ENCODE results near the gene ZNF782.
"Not testable (repeated sequence)": the region's sequence is repeated elsewhere in the genome, so short reads cannot be mapped to it uniquely, and the experiment has no call there.

Gene ZNF782

DNA sequence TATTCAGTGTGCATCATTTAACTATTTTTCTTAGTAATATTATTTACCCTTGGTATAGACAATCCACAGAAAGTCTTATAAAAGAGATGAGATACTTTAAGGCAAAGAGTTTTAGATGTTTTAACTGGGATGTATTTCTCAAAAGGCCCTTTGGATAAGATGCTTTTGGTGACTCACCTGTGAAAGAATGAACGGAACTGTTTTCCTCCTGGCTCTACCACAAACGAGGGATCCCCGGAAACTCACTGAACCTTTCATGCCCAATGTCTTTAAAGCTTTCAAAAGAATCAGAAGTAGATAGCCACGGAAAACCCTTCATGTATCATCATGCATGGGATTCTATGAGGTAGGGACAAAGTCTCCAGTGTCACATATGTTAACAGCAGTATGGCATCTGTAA is 1.6 kb downstream of the ZNF782 start:
- no peak for DNase-seq

DNA sequence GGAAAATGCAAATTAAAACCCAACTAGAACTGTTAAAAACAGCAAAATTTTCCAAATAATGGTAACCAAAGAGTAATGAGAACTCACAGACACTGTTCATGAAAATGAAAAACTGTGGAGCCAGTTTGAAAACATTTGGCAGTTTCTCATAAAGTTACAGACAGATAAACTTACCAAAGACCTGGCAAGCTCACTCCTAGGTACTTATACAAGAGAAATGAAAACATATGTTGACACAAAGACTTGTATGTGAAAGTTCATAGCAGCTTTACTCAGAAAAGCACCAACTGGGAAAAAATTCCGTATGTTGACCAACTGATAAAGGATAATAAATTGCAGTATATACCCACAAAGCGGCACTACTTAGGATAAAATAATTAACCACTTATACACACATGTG is 10.3 kb downstream of the ZNF782 start:
- no peak for DNase-seq

DNA sequence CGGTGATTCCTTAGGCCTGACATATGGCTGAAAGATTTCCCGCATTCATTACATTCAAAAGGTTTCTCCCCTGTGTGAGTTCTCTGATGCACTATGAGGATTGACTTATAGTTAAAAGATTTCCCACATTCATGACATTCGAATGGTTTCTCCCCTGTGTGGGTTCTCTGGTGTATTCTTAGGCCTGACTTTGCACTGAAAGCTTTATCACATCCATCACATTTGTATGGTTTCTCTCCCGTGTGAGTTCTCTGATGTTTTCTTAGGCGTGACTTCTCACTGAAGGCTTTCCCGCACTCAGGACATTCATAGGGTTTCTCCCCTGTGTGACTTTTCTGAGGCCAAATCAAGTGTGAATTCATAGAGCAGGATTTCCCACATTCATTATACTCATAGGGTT is 35.8 kb downstream of the ZNF782 start:
- peak in 1 of 5 experiments; percentile 1 for DNase-seq

DNA sequence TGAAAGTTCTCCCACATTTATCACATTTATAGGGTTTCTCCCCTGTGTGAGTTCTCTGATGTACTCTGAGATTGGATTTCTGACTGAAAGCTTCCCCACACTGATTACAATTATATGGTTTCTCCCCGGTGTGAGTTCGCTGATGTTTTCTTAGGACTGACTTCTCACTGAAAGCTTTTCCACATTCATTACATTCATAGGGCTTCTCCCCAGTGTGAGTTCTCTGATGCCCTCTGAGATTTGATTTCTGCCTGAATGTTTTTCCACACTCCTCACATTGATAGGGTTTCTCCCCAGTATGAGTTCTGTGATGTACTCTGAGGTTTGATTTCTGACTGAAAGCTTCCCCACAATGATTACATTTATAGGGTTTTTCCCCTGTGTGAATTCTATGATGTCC is 36.3 kb downstream of the ZNF782 start:
- DNase-seq, result no peak

DNA sequence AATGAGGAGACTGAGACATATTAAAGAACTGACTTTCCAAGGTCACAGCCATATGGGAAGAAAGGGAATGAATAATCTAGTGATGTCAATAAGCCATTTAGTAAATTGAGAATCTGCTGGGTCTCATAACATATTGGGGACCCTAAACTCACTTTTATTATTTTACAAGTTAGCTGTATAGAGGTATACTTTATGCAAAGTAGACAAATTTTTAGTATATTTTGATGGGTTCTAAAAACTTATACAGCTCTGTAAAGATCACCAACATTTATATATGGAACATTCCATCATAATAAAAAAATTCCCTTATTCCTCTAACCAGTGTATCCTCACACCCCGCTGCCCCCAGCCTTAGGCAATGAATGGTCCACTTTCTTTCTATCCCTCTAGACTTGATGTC is 40.7 kb downstream of the ZNF782 start:
- no peak for DNase-seq

DNA sequence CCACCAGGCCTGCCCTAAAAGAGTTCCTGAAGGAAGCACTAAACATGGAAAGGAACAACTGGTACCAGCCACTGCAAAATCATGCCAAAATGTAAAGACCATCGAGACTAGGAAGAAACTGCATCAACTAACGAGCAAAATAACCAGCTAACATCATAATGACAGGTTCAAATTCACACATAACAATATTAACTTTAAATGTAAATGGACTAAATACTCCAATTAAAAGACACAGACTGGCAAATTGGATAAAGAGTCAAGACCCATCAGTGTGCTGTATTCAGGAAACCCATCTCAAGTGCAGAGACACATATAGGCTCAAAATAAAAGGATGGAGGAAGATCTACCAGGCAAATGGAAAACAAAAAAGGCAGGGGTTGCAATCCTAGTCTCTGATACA is 55.4 kb downstream of the ZNF782 start:
- not testable (repeated sequence) for DNase-seq

DNA sequence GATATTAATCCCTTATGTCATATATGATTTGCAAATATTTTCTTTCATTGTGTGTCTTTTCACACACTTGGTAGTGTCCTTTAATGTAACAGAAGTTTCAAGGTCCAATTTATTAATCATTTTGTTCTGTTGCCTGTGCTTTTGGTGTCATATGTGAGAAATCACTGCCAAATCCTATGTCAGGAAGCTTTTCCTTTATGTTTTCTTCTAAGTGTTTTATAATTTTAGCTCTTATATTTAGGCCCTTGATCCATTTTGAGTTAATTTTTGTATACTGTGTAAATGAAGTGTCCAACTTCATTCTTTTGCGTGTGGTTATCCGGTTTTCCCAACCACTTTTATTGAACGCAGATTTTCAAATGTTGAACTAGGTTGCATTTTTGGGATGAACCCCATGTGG is 70.3 kb downstream of the ZNF782 start:
- DNase-seq, result no peak

DNA sequence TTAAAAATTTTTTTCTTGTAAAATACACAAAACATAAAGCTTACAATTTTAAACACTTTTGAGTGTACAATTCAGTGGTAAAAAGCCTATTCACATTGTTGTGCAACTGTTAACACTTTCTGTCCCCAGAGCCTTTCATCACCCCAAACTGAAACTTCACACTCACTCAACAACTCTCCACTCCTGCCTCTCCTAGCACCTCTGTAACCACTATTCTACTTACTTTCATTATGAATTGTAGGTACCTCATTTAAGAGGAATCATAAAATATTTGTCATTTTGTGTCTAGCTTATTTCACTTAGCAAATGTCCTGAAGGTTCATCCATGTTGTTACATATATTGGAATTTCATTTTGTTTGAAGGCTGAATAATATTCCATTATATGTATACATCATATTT is 72.1 kb downstream of the ZNF782 start:
- peak in 1 of 5 experiments; percentile 62 for DNase-seq

DNA sequence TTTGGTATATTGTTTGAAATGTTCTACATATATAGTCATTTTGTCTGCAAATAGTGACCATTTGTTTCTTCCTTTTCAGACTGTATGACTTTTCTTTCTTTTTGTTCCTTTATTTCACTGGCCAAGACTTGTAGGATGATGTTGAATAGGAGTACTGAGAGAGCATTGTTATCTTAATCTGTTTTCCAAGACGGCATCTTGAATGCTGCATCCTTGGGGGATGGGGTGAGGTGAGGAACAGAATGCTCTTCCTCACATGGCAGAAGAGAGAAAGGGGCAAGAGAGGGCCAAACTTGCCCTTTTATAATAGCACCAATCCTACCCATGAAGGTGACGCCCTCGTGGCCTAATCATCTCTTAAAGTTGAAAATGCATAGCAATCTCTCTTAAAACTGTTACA is 72.8 kb downstream of the ZNF782 start:
- no peak for DNase-seq

DNA sequence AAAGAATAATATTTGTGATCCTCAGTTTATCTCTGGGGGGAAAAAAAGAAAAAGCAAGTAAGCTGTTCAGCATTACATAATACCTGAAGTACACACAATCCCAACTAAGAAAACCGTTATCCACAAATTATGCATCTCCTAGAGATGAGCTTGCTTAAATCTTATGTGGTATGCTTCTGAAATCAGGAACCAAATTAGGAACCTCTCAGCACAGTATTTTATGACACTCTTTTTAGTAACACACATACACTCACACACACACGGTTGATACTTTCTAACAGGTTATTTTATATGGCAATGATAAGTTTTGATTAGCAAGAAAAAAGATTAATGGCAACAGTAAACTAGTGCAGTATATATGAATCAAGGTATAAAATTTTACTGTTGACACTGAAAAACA is 75.2 kb downstream of the ZNF782 start:
- no peak for DNase-seq

DNA sequence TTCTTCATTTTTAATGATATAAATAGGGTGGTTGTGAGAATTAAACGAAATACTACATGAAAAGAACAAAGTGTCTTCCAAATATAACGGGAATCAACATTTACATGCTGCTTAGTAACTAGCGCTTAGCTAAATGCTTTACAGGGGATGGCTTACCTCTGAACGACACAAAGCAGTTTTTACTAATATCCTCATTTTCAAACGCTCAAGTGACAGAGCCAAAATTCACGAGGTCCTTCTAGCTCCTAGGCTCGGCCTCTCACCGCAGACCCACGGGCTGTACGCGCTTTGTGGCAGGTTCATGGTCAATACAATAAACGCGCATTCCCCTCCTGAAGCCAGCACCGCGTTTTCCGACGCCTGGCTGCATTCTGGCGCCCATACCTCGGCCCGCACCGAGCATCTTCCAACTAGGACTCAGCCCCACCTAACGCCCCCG is 76.9 kb downstream of the ZNF782 start:
- DNase-seq, result no peak

DNA sequence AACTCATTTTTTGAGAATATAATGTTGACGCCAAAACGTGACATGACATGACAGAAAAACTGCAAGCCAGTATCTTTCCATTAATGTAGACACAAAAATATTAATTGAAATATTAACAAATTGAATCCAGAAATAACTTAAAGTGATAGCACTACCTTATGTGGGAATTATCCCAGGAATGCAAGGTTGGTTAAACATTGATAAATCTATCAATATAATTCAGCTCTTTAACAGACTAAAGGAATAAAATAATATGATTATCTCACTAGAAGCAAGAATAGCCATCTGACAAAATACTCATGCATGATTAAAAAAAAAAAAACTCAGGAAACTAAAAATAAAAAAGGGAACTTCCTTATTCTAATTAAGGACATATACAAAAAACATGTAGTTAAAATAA is 83.2 kb downstream of the ZNF782 start:
- DNase-seq, result no peak

DNA sequence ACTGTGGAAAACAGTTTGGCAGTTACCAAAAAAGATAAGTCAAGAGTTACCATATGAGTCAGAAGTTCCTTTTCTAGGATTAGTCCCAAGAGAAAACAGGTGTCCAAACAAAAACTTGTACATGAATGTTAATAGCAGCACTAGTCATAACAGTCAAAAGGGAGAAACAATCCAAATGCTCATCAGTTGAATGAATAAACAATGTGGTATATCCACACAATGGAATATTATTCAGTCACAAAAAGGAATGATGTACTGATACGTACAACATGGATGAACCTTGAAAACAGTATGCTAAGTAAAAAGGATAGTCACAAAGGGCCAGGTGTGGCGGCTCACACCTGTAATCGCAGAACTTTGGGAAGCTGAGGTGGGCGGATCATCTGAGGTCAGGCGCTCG is 84.3 kb downstream of the ZNF782 start:
- no peak for DNase-seq

Data from T-helper 2 cell (primary cell).